ENCODE results near the gene FES.
A peak's percentile ranks its signal among the peaks of the same experiment; 100 is the strongest.

FES gene

GRCh38 chr15:90883976-90884718 lies at the start of gene FES:
TSS of gene FES (plus strand) at chr15:90884504. CDS start at chr15:90885046, 542 bp downstream.
- DNase-seq (ENCODE audit: low read depth) = no peak
- peak within 1 kb of the TSS; percentile 36 for H3K4me3 ChIP-seq (ENCODE audit: control insufficient read depth, low read depth, low read length)
- TF ChIP-seq CTCF (conservative IDR thresholded peaks at IDR 0.05; ENCODE audit: control insufficient read depth, insufficient read depth, low read depth, low read length) = no peak

GRCh38 chr15:90834626-90835025 lies 49.7 kb upstream of the FES start:
- TF ChIP-seq CTCF (conservative IDR thresholded peaks at IDR 0.05; ENCODE audit: control insufficient read depth, insufficient read depth, low read depth, low read length) = no peak

GRCh38 chr15:90836296-90836871 lies 47.9 kb upstream of the FES start:
- peak; percentile 79 for DNase-seq (ENCODE audit: low read depth)
- TF ChIP-seq CTCF (conservative IDR thresholded peaks at IDR 0.05; ENCODE audit: control insufficient read depth, insufficient read depth, low read depth, low read length) = no peak

More at GRCh38 chr15:90834626-90835025, 49.7 kb upstream of the FES start:
- no peak for DNase-seq (ENCODE audit: low read depth)
- no peak overlapping the region for H3K4me3 ChIP-seq (ENCODE audit: control insufficient read depth, low read depth, low read length)

DNA sequence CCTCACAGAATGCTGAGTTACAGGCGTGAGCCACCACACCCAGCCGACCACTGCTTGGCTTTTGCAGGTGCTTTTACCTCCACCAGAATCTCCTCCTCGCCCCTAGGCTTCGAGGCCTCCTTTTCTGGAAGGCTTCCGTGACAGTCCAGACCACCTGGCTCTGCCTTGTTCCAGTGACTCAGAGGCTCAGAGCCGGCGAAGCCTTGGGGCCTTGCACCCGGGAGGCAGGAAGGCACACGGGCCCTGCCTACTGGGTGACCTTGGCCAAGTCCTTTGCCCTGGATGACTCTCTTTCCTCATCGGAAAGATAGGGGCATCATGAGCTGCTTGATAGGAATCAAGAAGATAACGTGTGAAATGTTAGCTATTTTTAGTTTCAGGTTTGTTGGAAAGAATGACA lies 47.2 kb upstream of the FES start:
- no peak for DNase-seq (ENCODE audit: low read depth)
- H3K4me3 ChIP-seq (ENCODE audit: control insufficient read depth, low read depth, low read length) = no peak overlapping the region
- no peak for TF ChIP-seq CTCF (conservative IDR thresholded peaks at IDR 0.05; ENCODE audit: control insufficient read depth, insufficient read depth, low read depth, low read length)

More at GRCh38 chr15:90836296-90836871, 47.9 kb upstream of the FES start:
- no peak overlapping the region for H3K4me3 ChIP-seq (ENCODE audit: control insufficient read depth, low read depth, low read length)

DNA sequence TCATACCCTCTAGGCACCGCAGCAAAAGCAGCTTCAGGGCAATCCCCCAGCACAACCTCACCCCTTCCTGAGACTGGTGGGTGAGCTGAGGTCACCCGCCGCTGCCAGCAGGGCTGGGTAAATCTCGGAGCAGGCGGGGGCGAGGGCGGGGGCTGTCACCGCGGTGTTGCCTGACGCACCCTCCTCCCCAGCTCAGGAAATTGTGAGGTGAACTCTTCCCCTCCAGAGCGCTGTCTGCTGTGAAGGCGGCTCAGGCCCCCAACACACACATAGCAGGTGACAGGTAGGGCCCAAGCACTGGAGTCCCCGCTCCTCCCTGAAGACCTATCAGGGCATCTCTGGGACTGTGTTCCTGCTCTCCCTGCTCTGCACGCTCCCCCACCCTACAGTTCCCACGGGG lies 46.2 kb upstream of the FES start:
- no peak overlapping the region for H3K4me3 ChIP-seq (ENCODE audit: control insufficient read depth, low read depth, low read length)
- DNase-seq (ENCODE audit: low read depth) = no peak
- TF ChIP-seq CTCF (conservative IDR thresholded peaks at IDR 0.05; ENCODE audit: control insufficient read depth, insufficient read depth, low read depth, low read length) = no peak

GRCh38 chr15:90838544-90838943 lies 45.8 kb upstream of the FES start:
- no peak for DNase-seq (ENCODE audit: low read depth)
- no peak overlapping the region for H3K4me3 ChIP-seq (ENCODE audit: control insufficient read depth, low read depth, low read length)

More at GRCh38 chr15:90838544-90838943, 45.8 kb upstream of the FES start:
- no peak for TF ChIP-seq CTCF (conservative IDR thresholded peaks at IDR 0.05; ENCODE audit: control insufficient read depth, insufficient read depth, low read depth, low read length)
